Hematopoietic multipotent progenitor cell treated with erythropoietin and hydrocortisone succinate and interleukin-3 and kit ligand, for 4 days (in vitro differentiated cells): ENCODE data around the gene GPR18.
"Not testable (repeated sequence)": the region's sequence is repeated elsewhere in the genome, so short reads cannot be mapped to it uniquely, and the experiment has no call there.

ENCODE experiments used
- DNase-seq: peaks from one replicate; pipeline ENCODE4 v3.0.0-alpha.2; 2015

The GPR18 gene

GRCh38 chr13:99228737-99229691, 29.2 kb downstream of the GPR18 start:
- DNase-seq = peak; percentile 47

- DNase-seq = peak; percentile 62
Observed at GRCh38 chr13:99227909-99228688, 30.1 kb downstream of the GPR18 start.

- no peak for DNase-seq
Observed at GRCh38 chr13:99227331-99227900, 30.8 kb downstream of the GPR18 start.

DNA sequence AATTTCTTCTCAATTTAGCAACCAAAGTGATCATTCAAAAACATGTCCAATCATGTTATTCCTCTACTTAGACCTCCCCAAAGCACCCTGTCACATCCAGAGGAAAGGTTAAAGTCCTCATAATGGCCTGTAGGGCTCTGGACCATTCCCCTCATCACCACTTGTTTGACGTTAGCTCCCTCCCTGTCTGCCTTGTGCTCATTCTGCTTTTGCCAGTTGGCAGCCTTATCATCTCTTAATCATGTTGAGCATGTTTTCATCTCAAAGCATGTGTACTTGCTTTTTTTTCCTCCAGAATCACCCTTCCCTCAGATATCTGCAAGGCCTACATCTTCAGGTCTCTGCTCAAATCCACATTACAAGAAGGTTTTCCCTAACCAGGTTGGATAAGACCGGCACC, 31.7 kb downstream of the GPR18 start:
- DNase-seq = no peak

DNA sequence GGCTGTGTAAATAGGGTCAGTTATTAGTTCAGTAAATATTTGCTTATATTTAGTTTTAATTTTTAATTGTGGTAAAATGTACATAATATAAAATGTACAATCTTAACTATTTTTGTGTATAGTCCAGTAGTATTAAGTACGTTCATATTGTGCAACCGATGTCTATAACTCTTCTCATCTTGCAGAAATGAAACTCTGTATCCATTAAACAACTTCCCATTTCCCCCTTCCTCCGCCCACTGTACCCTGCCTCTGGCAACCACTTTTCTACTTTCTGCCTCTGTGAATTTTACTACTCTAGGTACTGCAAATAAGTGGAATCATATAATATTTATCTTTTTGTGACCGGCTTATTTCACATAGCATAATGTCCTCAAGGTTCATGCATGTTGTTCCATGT, 33.1 kb downstream of the GPR18 start:
- DNase-seq = peak; percentile 55

- no peak for DNase-seq
Observed at GRCh38 chr13:99224021-99224420, 34.2 kb downstream of the GPR18 start.

GRCh38 chr13:99223587-99223986, 34.6 kb downstream of the GPR18 start:
- DNase-seq = no peak

DNA sequence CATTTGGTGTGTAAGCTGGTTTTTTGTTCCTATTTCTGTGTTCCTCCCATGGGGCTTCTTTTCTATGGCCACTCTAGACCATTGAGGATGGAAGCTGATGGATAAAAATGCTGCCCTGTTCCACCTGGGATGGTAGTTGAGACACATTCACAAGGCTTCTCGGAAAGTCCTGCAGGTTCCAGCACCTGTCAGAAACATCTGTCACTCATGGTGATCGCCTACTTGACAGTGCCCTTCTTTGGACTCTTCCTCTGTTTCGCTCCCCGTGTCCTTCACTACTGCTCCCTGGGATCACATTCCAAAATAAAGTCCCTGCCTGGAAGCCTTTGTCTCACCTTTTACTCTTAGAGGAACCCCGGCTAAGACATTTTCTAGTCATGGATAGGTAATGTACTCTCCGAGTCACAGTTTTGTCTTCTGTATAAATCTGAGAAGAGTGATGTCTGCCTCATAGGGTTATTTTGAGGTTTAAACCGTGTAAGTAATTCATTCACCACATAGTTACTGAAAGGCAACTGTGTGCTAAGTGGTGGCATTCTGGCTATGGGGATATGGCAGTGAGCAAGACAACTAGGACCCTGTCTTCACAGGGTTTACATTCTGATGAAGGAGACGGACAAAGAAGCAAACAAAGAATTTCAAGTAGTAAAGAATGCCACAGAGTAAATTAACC, 36.5 kb downstream of the GPR18 start:
- DNase-seq = no peak

- DNase-seq = peak; percentile 58
Observed at GRCh38 chr13:99220199-99220935, 37.8 kb downstream of the GPR18 start.

GRCh38 chr13:99218969-99219368, 39.2 kb downstream of the GPR18 start:
- no peak for DNase-seq

- DNase-seq = no peak
Observed at GRCh38 chr13:99218545-99218944, 39.6 kb downstream of the GPR18 start.

DNA sequence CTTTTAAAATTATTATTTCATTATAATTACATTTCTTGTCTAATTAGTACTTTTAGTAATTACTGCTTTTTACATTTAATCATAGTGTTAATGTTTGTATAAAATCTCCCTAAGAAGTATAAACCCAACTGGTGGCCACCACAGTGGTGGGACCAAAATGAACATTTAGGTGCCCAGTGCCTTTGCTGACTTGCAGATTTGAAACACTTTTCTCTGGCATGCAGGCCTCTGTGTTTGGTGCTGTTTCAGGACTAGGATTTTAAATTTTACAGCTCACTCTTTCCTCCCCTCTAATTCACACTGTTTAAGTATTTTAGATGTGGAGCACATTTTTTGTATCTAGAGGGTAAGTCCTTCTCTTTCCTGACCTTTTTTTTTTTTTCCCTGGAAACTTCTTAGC, 40.1 kb downstream of the GPR18 start:
- DNase-seq = no peak

GRCh38 chr13:99217461-99218110, 40.6 kb downstream of the GPR18 start:
- DNase-seq = no peak

DNA sequence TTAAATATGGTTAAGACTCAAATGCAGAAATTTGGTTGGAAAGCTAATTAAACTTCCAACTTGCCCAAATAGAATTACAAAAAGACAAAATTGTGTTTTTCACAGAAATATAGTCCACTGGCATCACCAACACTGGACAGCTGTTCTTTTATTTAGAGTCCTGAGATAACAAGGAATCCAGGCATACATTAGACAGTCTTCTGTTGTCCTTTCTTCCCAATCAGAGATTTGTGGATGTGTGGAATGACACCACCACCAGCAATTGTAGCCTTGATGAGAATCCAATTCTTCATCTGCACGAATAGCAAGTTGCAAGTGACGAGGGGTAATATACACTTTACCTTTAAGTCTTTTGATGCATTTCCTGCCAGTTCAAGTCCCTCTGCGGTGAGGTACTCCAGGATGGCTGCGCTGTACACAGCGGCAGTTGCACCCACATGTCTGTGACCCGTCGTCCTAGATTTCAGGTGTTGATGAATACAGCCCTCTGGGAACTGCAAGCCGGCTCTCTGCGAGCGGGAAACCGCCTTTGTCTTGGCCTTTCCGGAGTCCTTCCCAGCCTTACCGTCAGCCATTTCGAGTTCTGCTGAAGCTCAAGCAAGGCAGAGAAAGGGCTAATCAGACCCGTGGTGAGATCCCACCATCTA, 42.9 kb downstream of the GPR18 start:
- DNase-seq = no peak

DNA sequence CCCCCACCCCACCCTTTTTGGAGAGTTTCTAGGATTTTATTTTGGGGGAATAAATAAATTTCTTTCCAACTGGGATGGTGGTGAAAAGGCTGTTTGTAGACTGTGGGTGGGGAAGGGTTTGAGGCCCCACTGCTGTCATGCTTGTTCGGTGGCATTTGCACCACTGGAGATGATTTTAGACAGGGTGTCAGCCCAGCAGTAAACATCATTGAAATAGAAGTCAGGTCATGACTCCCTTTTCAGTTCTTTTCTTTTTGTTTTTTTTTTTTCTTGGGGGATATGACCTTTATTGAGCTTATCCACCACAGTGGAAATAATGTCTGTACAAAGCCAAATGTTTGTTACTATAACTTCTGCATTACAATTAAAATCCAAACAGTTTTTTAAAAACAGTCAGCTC, 43.4 kb downstream of the GPR18 start:
- no peak for DNase-seq

DNA sequence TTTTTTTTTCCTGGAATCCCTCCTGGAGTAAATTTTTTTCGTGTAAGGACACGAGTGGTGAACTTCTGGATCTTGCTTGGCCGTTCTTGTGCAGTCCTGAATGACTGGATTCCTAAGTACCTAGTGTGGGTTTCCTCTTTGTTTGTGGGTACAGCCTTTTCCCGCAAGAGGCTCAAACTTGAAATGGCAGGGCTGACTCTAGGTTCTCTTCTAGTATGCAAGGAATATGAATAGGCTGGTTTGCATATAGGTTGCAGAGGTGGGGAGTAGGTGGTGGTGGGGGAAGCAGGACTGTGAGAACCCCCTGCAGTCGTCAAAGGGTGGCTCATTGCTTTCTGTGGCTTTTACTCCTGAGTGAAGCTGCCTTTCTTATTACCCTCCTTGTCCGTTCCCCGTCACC, 43.9 kb downstream of the GPR18 start:
- DNase-seq = no peak

- DNase-seq = no peak
Observed at GRCh38 chr13:99211421-99212035, 46.7 kb downstream of the GPR18 start.

GRCh38 chr13:99210627-99211026, 47.6 kb downstream of the GPR18 start:
- DNase-seq = not testable (repeated sequence)

- no peak for DNase-seq
Observed at GRCh38 chr13:99208845-99209527, 49.2 kb downstream of the GPR18 start.

DNA sequence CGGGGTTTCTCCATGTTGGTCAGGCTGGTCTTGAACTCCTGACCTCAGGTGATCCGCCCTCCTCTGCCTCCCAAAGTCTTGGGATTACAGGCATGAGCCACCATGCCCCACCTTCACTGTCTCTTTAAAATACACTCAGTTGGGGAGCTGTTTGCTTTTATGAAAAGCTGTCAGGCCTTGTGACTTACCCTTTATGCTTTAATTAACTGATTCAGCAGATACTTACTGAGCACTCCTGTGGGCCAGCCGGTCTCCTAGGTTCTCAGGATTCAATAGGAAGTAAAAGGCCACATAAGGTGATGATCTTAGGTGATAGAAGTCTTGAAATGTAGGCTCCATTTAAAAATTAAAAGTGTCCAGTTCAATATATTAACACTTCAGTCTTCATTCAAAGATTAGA, 50.0 kb downstream of the GPR18 start:
- DNase-seq = no peak
